Measurements from ENCODE around the gene PRM3. TPM values are rescaled to one million over a fixed set of nuclear protein-coding genes. Genes with fewer than 3 reads are reported as not detected.

The PRM3 gene
- total RNA-seq, 1 experiment from 2014 or later: not detected

- no TSS peak for BruUV-seq (replicated peaks)
- Mint-ChIP-seq H3K27me3 (ENCODE audit: unreplicated experiment) (no peaks in the 10 kb centered on the region), H3K36me3 (ENCODE audit: insufficient read depth, unreplicated experiment) (no peaks in the 10 kb centered on the region)
These were observed 32.6 kb downstream of the PRM3 start for GRCh38 chr16:11240636-11241473.

GRCh38 chr16:11239644-11240632, 33.5 kb downstream of the PRM3 start:
- H3K4me3 Mint-ChIP-seq (ENCODE audit: low read depth, unreplicated experiment): no peak overlapping the region
- CTCF ChIA-PET: no interaction called here
- no peak overlapping the region for H3K27ac Mint-ChIP-seq (ENCODE audit: unreplicated experiment)
- no peaks in the 10 kb centered on the region for H3K27me3 Mint-ChIP-seq (ENCODE audit: unreplicated experiment)
- no peak for TF ChIP-seq CTCF (IDR thresholded peaks at IDR 0.05; ENCODE audit: unreplicated experiment)
- H3K9me3 Mint-ChIP-seq (ENCODE audit: low read depth, unreplicated experiment): no peaks in the 10 kb centered on the region
- BruUV-seq (replicated peaks): no TSS peak
- no peak for DNase-seq
- intact Hi-C loops (cut with micrococcal nuclease; ENCODE audit: unreplicated experiment): no loop called here
- no peaks in the 10 kb centered on the region for H3K36me3 Mint-ChIP-seq (ENCODE audit: insufficient read depth, unreplicated experiment)
- peaks cover 8% of the 10 kb centered on the region for H3K4me1 Mint-ChIP-seq (ENCODE audit: low read depth, unreplicated experiment)

More at GRCh38 chr16:11240636-11241473, 32.6 kb downstream of the PRM3 start:
- H3K9me3 Mint-ChIP-seq (ENCODE audit: low read depth, unreplicated experiment): no peaks in the 10 kb centered on the region
- intact Hi-C loops (cut with micrococcal nuclease; ENCODE audit: unreplicated experiment): no loop called here
- H3K4me1 Mint-ChIP-seq (ENCODE audit: low read depth, unreplicated experiment): no peaks in the 10 kb centered on the region
- TF ChIP-seq CTCF (IDR thresholded peaks at IDR 0.05; ENCODE audit: unreplicated experiment): no peak
- H3K27ac Mint-ChIP-seq (ENCODE audit: unreplicated experiment): no peak overlapping the region
- CTCF ChIA-PET: no interaction called here
- DNase-seq: no peak
- no peak overlapping the region for H3K4me3 Mint-ChIP-seq (ENCODE audit: low read depth, unreplicated experiment)

GRCh38 chr16:11238272-11239202, 34.9 kb downstream of the PRM3 start:
- intact Hi-C loops (cut with micrococcal nuclease; ENCODE audit: unreplicated experiment): no loop called here
- CTCF ChIA-PET: no interaction called here

More at GRCh38 chr16:11238272-11239202, 34.9 kb downstream of the PRM3 start:
- H3K9me3 Mint-ChIP-seq (ENCODE audit: low read depth, unreplicated experiment): no peaks in the 10 kb centered on the region
- no TSS peak for BruUV-seq (replicated peaks)
- peaks cover 8% of the 10 kb centered on the region for H3K4me1 Mint-ChIP-seq (ENCODE audit: low read depth, unreplicated experiment)
- no peaks in the 10 kb centered on the region for H3K36me3 Mint-ChIP-seq (ENCODE audit: insufficient read depth, unreplicated experiment)
- TF ChIP-seq CTCF (IDR thresholded peaks at IDR 0.05; ENCODE audit: unreplicated experiment): no peak
- DNase-seq: no peak
- H3K27ac Mint-ChIP-seq (ENCODE audit: unreplicated experiment): no peak overlapping the region
- no peaks in the 10 kb centered on the region for H3K27me3 Mint-ChIP-seq (ENCODE audit: unreplicated experiment)
- no peak overlapping the region for H3K4me3 Mint-ChIP-seq (ENCODE audit: low read depth, unreplicated experiment)

All from Calu3 (cell line).